IPS-NIHi7 (cell line): Measurements from ENCODE around the gene IGFL3.
"Not testable (repeated sequence)": the region's sequence is repeated elsewhere in the genome, so short reads cannot be mapped to it uniquely, and the experiment has no call there.

ENCODE experiments used
- DNase-seq: peaks from one replicate; pipeline ENCODE4 v3.0.0; 2012; ENCODE audit warnings: mixed read lengths; ENCODE audit errors: extremely low spot score

The IGFL3 gene

GRCh38 chr19:46125447-46125846 is 959 bp upstream of the IGFL3 start:
- DNase-seq: no peak

DNA sequence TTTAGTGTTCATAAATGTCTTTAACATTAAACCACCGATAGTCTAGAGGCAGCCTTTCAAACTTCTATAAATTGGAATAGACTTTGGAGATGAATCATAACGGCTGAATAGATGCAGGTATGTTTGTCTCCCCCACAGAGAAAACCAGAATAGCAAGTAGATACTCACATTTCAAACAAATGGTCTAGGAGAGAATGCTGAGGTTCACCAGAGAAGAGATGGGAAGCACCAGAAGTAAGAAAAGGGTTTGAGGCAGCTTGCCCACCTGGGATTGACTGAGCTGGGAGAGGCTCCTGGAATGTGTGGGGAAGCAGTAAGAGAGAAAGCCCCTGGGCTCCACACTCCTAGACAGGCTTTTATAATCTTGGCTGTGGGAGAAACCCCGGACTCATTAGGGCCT is 6.4 kb downstream of the IGFL3 start:
- DNase-seq: no peak

DNA sequence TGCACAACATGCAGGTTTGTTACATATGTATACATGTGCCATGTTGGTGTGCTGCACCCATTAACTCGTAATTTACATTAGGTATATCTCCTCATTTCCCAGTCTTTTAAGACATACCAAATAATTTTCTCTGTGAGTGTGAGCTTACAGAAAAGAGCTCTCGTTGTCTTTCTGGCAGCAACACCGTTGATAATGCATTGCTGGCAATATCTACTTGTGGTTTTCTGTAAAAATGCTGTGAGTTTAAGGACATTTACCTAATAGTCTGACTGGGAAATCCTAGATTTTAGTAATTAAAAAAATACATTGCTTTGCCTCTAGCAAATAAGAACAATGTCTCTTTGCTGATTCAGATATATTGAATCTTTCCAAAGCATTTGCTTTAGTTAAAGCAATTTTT is 8.4 kb downstream of the IGFL3 start:
- DNase-seq: no peak

- DNase-seq: peak; percentile 41
These were observed 8.9 kb downstream of the IGFL3 start for GRCh38 chr19:46115396-46116106.

- DNase-seq: no peak
These were observed 10.8 kb downstream of the IGFL3 start for GRCh38 chr19:46113726-46114125.

- DNase-seq: no peak
These were observed 12.0 kb downstream of the IGFL3 start for GRCh38 chr19:46112527-46112926.

GRCh38 chr19:46111376-46111775 is 13.1 kb downstream of the IGFL3 start:
- DNase-seq: no peak

DNA sequence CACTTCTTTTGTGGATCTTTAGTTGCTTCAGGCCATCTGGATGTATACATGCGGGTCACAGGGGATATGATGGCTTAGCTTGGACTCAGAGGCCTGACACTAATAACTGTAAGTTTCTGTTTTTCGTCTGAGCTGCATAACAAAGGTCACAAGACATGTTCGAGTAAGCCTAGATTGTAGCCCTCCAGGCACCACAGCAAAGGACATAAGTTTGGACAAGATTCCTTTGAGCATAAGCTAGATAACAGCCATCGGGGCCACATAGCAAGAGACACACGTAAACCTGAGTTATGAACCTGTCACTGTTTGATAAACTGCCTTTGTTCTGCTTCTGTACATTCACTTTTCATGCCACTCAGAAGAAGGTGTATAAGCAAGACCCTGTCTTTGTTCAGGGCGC is 14.6 kb downstream of the IGFL3 start:
- DNase-seq: no peak

- DNase-seq: no peak
These were observed 17.1 kb downstream of the IGFL3 start for GRCh38 chr19:46107371-46107770.

DNA sequence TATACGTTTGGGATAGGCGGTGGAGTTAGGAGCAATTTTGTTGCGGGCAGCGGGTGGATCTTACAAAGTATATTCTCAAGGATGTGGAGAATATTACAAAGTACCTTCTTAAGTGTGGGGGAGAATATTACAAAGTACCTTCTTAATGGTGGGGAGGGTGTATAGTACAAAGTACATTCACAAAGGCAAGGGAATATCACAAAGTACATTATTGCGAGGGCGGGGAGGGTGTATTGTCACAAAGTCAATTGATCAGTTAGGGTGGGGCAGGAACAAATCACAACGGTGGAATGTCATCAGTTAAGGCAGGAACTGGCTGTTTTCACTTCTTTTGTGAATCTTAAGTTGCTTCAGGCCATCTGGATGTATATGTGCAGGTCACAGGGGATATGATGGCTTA is 22.2 kb downstream of the IGFL3 start:
- DNase-seq: not testable (repeated sequence)

DNA sequence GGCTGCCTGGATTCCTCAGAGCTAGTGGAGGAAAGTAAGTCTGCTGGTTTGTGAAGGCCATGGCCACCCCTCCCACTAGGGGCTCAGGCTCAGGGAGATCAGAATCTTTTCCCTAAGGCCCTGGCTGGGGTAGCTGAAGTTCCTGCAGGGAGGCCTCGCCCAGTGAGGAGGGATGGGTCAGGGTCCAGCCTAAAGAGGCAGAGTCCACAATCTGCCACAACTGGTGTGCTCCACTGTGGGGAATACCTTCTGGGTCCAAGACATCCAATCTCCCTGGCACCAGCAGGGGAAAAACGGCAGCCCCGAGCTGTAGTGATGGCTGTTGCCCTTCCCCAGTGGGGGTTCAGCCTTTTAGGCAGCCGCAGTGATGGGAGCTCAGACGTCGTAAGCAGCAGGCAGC is 23.2 kb downstream of the IGFL3 start:
- no peak for DNase-seq

DNA sequence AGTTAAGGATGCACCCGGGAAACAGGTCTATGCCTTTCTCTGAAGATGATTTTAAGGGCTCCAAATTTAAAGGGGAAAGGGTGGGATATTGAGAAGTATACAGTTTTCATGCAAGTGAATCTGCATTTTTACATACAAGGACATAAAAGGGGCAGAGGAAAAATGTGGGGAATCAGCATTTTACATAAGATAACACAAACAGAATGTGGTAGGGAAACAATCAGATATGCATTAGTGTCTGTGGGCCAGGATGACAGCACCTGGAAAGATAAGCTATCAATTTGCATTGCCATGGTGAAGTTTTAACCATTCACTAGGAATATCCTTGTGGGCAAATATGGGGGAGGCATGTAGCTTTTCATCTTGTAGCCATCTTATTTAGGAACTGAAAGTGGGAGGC is 24.1 kb downstream of the IGFL3 start:
- DNase-seq: no peak

- no peak for DNase-seq
These were observed 34.0 kb downstream of the IGFL3 start for GRCh38 chr19:46090444-46090843.

DNA sequence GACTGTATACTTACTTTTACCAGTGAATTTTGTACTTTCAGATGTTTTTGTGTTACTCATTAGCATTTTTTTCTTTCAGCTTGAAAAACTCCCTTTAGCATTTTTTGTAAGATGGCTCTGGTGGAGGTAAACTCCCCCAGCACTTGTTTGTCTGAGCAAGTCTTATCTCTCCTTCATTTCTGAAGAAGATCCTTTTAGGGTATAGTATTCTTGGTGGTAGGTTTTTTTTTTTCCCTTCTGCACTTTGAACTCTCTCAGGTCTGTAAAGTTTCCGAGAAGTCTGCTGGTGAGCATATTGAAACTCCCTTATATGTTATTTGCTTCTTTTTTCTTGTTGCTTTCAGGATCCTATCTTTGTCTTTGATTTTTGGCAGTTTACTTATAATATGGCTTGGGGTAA is 35.1 kb downstream of the IGFL3 start:
- DNase-seq: no peak

- DNase-seq: no peak
These were observed 36.4 kb downstream of the IGFL3 start for GRCh38 chr19:46088101-46088500.

DNA sequence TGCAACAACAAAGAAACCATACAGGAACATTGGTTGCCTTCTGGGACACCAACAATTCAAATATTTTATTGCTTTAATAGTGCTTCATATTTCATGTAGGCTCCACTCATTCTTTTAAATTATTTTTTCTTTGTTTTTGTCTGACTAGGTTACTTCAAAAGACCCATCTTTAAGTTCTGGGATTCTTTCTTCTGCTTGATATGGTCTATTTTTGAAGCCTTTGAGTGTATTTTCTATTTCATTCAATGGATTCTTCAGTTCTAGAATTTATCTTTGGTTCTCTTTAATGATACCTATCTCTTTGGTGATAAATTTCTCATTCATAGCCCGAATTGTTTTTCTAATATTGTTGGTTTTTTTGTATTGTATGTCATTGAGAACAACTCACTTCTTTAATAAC is 38.6 kb downstream of the IGFL3 start:
- no peak for DNase-seq

DNA sequence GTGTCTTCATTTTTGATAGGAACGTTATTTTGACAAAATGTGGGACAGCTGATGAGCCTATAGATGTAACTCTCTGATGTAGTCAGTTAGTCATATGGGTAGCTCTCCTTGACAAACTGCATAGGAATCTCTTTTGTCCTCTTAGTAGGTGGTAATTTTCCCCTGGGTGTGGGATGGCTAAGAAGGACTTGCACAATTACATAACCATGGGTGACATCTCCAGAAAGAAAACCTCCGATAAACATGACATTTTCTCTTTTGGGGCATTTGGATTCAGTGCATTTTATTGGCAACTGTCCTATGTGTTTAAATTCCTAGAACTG is 41.8 kb downstream of the IGFL3 start:
- no peak for DNase-seq

- DNase-seq: peak; percentile 68
These were observed 42.4 kb downstream of the IGFL3 start for GRCh38 chr19:46081928-46082727.

DNA sequence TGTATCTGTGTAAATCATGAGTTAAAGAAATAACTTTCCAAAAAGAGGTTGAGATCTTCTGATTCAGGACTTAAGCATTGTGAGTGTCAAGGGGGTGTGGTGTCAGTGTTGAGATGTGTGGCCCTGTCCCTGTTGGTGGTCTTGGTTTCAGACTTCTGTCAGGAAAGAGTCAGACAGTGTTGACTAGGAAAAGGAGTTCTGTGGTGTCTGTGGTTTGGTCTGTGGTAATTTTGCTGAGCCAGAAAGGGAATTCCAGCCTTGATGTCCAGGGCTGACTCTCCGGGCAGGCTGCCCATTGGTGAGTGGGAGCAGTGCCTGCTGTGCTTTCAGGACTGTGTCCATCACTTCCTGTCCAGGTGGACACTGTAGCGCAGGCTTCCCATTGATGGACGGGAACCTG is 43.9 kb downstream of the IGFL3 start:
- no peak for DNase-seq

DNA sequence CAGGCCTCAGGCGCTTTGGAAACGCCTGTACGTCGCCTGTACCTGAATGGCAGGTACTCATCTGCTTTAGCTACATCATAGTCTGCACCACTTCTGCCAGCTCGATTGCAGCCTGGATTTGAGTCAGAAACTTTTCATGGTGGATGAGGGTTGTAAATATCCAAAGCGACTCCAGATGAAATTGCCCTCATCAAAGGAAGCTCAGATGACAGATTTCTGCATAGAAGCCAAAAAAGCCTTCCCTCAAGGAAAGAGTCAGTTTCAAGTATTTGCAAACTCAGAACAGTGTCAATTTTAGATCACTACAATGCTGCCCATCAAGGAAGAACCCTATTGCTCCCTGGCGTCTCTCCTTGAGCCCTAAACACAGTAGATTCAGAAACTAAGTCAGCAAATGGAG is 44.9 kb downstream of the IGFL3 start:
- no peak for DNase-seq

- peak; percentile 69 for DNase-seq
These were observed 45.7 kb downstream of the IGFL3 start for GRCh38 chr19:46078573-46079332.

GRCh38 chr19:46077815-46078167 is 46.7 kb downstream of the IGFL3 start:
- DNase-seq: no peak
